Measurements from ENCODE around the gene NEDD4.

Gene NEDD4

DNA sequence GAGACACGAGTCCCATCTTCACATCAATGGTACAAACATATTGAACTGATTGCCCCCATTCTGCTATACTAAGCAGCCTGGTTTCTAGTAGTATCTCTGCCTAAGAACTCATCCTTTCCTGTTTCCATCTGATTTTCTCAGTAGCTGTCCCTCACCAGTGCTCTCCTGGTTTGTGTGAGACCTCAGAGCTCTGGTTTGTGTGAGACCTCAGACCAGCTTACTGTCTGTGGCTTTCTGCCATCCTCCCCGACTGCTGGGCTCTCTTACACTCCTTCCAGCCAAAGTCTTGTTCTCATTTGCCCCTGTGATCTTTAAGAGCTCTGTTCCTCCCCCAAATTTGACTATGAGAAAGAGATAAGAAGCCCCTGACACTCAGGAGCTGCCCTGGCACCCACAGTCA, 41.1 kb upstream of the NEDD4 start:
- Histone ChIP-seq H2BK5ac (ENCODE audit: low read depth, low read length, poor library complexity, severe bottlenecking) (no peak overlapping the region), H3K4ac (ENCODE audit: low read depth in 1 of 2, low read length in 2 of 2) (no peak overlapping the region), H2BK120ac (ENCODE audit: low read depth, low read length) (no peak overlapping the region), H3K23ac (ENCODE audit: low read length in 2 of 2) (no peak overlapping the region), H2BK15ac (ENCODE audit: low read depth, poor library complexity, severe bottlenecking) (no peak overlapping the region), H3K27me3 (ENCODE audit: control insufficient read depth in 1 of 2, insufficient read depth in 1 of 2, low read length in 2 of 2) (no peaks in the 10 kb centered on the region), H2AK5ac (ENCODE audit: low read length, severe bottlenecking) (no peak overlapping the region), H3K9ac (ENCODE audit: low read length) (no peak overlapping the region), H3K4me1 (ENCODE audit: control insufficient read depth, insufficient read depth, low read depth, low read length) (peaks cover 2% of the 10 kb centered on the region), H3K14ac (ENCODE audit: low read length in 2 of 2) (no peak overlapping the region), H3K4me3 (ENCODE audit: insufficient read depth in 1 of 2, low read depth in 1 of 2, low read length in 2 of 2) (no peak overlapping the region), H3K18ac (ENCODE audit: low read depth in 1 of 2, low read length in 2 of 2) (no peak overlapping the region), H3K79me1 (replicated peaks; ENCODE audit: low read length, poor library complexity, severe bottlenecking) (no peaks in the 10 kb centered on the region), H4K8ac (ENCODE audit: low read length) (no peak overlapping the region), H2BK12ac (ENCODE audit: low read length in 2 of 2) (no peak overlapping the region), H3K4me2 (ENCODE audit: low read length, poor library complexity, severe bottlenecking) (no peak overlapping the region), H2AFZ (ENCODE audit: low read depth, low read length) (no peak overlapping the region), H3K36me3 (ENCODE audit: control insufficient read depth in 1 of 2, insufficient read depth in 2 of 2, low read depth in 1 of 2, low read length in 2 of 2) (no peaks in the 10 kb centered on the region), H3K9me3 (ENCODE audit: control insufficient read depth, low read length) (no peaks in the 10 kb centered on the region), H4K91ac (ENCODE audit: low read length) (no peak overlapping the region), H3K27ac (ENCODE audit: low read length, poor library complexity, severe bottlenecking) (no peak overlapping the region)
- no peak for DNase-seq
- 94% methylated on average over 2 of the region's 2 CpGs for WGBS

DNA sequence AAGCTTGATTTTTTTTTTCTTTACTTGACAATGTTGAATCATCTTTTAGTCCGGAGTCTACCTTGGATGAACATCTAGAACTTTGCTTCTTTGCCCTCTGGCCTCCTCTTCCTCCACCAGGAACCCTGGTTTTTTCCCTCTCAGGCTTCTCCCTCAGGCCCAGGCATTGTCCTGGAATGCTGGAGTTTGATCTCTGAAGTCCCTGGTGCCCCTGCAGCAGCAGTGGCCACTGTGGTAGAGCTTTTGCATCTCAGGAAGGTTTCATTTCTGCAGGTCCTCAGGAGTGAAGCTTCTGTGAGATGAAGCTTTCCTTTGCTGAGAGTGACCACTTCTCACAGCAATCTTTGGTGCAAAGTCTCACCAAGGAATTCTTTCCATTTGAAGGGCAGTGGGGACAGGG, 39.0 kb upstream of the NEDD4 start:
- Histone ChIP-seq H3K79me1 (replicated peaks; ENCODE audit: low read length, poor library complexity, severe bottlenecking) (no peaks in the 10 kb centered on the region), H2BK5ac (ENCODE audit: low read depth, low read length, poor library complexity, severe bottlenecking) (no peak overlapping the region), H3K27me3 (ENCODE audit: control insufficient read depth in 1 of 2, insufficient read depth in 1 of 2, low read length in 2 of 2) (no peaks in the 10 kb centered on the region), H3K4me1 (ENCODE audit: control insufficient read depth, insufficient read depth, low read depth, low read length) (peaks cover 2% of the 10 kb centered on the region), H3K4me3 (ENCODE audit: insufficient read depth in 1 of 2, low read depth in 1 of 2, low read length in 2 of 2) (no peak overlapping the region), H3K9ac (ENCODE audit: low read length) (no peak overlapping the region), H3K4ac (ENCODE audit: low read depth in 1 of 2, low read length in 2 of 2) (no peak overlapping the region), H4K8ac (ENCODE audit: low read length) (no peak overlapping the region), H2BK12ac (ENCODE audit: low read length in 2 of 2) (no peak overlapping the region), H3K18ac (ENCODE audit: low read depth in 1 of 2, low read length in 2 of 2) (no peak overlapping the region), H4K91ac (ENCODE audit: low read length) (no peak overlapping the region), H3K23ac (ENCODE audit: low read length in 2 of 2) (no peak overlapping the region), H2AK5ac (ENCODE audit: low read length, severe bottlenecking) (no peak overlapping the region), H3K36me3 (ENCODE audit: control insufficient read depth in 1 of 2, insufficient read depth in 2 of 2, low read depth in 1 of 2, low read length in 2 of 2) (no peaks in the 10 kb centered on the region), H3K14ac (ENCODE audit: low read length in 2 of 2) (no peak overlapping the region), H3K9me3 (ENCODE audit: control insufficient read depth, low read length) (no peaks in the 10 kb centered on the region), H3K27ac (ENCODE audit: low read length, poor library complexity, severe bottlenecking) (no peak overlapping the region), H2BK15ac (ENCODE audit: low read depth, poor library complexity, severe bottlenecking) (no peak overlapping the region), H2BK120ac (ENCODE audit: low read depth, low read length) (no peak overlapping the region), H2AFZ (ENCODE audit: low read depth, low read length) (no peak overlapping the region), H3K4me2 (ENCODE audit: low read length, poor library complexity, severe bottlenecking) (no peak overlapping the region)
- WGBS, result 100% methylated on average over 1 of the region's 1 CpG
- no peak for DNase-seq

DNA sequence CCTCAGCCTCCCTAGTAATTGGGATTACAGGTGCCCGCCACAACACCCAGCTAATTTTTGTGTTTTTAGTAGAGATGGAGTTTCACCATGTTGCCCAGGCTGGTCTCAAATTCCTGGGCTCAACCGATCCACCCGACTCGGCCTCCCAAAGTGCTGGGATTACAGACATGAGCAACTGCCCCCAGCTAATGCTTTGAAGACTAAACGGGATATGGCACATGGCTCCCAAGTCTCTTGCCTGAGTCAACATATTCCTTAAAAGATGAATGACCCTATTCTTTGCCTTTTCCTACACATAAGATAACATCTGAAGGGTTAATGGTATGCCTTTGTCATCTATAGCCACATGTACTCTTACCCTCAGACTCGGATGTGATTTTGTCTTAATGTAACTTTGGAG, 38.4 kb upstream of the NEDD4 start:
- H4K91ac ChIP-seq (ENCODE audit: low read length), result no peak overlapping the region
- H3K23ac ChIP-seq (ENCODE audit: low read length in 2 of 2), result no peak overlapping the region
- H4K8ac ChIP-seq (ENCODE audit: low read length), result no peak overlapping the region
- H3K9ac ChIP-seq (ENCODE audit: low read length), result no peak overlapping the region
- no peaks in the 10 kb centered on the region for H3K36me3 ChIP-seq (ENCODE audit: control insufficient read depth in 1 of 2, insufficient read depth in 2 of 2, low read depth in 1 of 2, low read length in 2 of 2)
- no peak overlapping the region for H2AK5ac ChIP-seq (ENCODE audit: low read length, severe bottlenecking)
- no peak overlapping the region for H3K14ac ChIP-seq (ENCODE audit: low read length in 2 of 2)
- no peak overlapping the region for H3K27ac ChIP-seq (ENCODE audit: low read length, poor library complexity, severe bottlenecking)
- WGBS, result 97% methylated on average over 6 of the region's 6 CpGs
- H2BK12ac ChIP-seq (ENCODE audit: low read length in 2 of 2), result no peak overlapping the region
- no peak overlapping the region for H3K4ac ChIP-seq (ENCODE audit: low read depth in 1 of 2, low read length in 2 of 2)
- DNase-seq, result no peak
- peaks cover 2% of the 10 kb centered on the region for H3K4me1 ChIP-seq (ENCODE audit: control insufficient read depth, insufficient read depth, low read depth, low read length)
- no peaks in the 10 kb centered on the region for H3K27me3 ChIP-seq (ENCODE audit: control insufficient read depth in 1 of 2, insufficient read depth in 1 of 2, low read length in 2 of 2)
- H3K4me2 ChIP-seq (ENCODE audit: low read length, poor library complexity, severe bottlenecking), result no peak overlapping the region
- H3K79me1 ChIP-seq (replicated peaks; ENCODE audit: low read length, poor library complexity, severe bottlenecking), result no peaks in the 10 kb centered on the region
- no peaks in the 10 kb centered on the region for H3K9me3 ChIP-seq (ENCODE audit: control insufficient read depth, low read length)
- H3K4me3 ChIP-seq (ENCODE audit: insufficient read depth in 1 of 2, low read depth in 1 of 2, low read length in 2 of 2), result no peak overlapping the region
- no peak overlapping the region for H2BK5ac ChIP-seq (ENCODE audit: low read depth, low read length, poor library complexity, severe bottlenecking)
- no peak overlapping the region for H2AFZ ChIP-seq (ENCODE audit: low read depth, low read length)
- no peak overlapping the region for H2BK120ac ChIP-seq (ENCODE audit: low read depth, low read length)
- no peak overlapping the region for H3K18ac ChIP-seq (ENCODE audit: low read depth in 1 of 2, low read length in 2 of 2)
- no peak overlapping the region for H2BK15ac ChIP-seq (ENCODE audit: low read depth, poor library complexity, severe bottlenecking)

DNA sequence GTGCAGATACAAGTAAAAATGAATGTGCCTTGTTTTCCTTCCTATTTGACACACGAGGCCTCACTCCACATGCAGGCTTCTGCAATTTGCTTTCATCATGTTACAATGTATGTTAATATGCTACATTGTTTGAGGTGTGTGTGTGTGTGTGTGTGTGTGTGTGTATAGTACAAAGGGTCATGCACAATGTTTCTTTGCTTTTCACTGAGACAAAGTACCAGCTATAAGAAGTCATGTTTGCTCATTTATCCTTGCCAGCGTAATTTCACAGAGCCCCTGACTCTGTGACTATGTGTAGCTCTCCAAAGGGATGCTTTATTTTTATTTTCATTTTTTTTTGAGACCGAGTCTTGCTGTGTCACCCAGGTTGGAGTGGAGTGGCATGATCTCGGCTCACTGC, 38.0 kb upstream of the NEDD4 start:
- Histone ChIP-seq H2BK5ac (ENCODE audit: low read depth, low read length, poor library complexity, severe bottlenecking) (no peak overlapping the region), H3K23ac (ENCODE audit: low read length in 2 of 2) (no peak overlapping the region), H4K91ac (ENCODE audit: low read length) (no peak overlapping the region), H3K14ac (ENCODE audit: low read length in 2 of 2) (no peak overlapping the region), H3K4me2 (ENCODE audit: low read length, poor library complexity, severe bottlenecking) (no peak overlapping the region), H3K36me3 (ENCODE audit: control insufficient read depth in 1 of 2, insufficient read depth in 2 of 2, low read depth in 1 of 2, low read length in 2 of 2) (no peaks in the 10 kb centered on the region), H3K9me3 (ENCODE audit: control insufficient read depth, low read length) (no peaks in the 10 kb centered on the region), H2AFZ (ENCODE audit: low read depth, low read length) (no peak overlapping the region), H3K27ac (ENCODE audit: low read length, poor library complexity, severe bottlenecking) (no peak overlapping the region), H2BK12ac (ENCODE audit: low read length in 2 of 2) (no peak overlapping the region), H3K4me3 (ENCODE audit: insufficient read depth in 1 of 2, low read depth in 1 of 2, low read length in 2 of 2) (no peak overlapping the region), H3K4me1 (ENCODE audit: control insufficient read depth, insufficient read depth, low read depth, low read length) (peaks cover 2% of the 10 kb centered on the region), H2AK5ac (ENCODE audit: low read length, severe bottlenecking) (no peak overlapping the region), H3K27me3 (ENCODE audit: control insufficient read depth in 1 of 2, insufficient read depth in 1 of 2, low read length in 2 of 2) (no peaks in the 10 kb centered on the region), H3K4ac (ENCODE audit: low read depth in 1 of 2, low read length in 2 of 2) (no peak overlapping the region), H3K79me1 (replicated peaks; ENCODE audit: low read length, poor library complexity, severe bottlenecking) (no peaks in the 10 kb centered on the region), H2BK15ac (ENCODE audit: low read depth, poor library complexity, severe bottlenecking) (no peak overlapping the region), H3K18ac (ENCODE audit: low read depth in 1 of 2, low read length in 2 of 2) (no peak overlapping the region), H3K9ac (ENCODE audit: low read length) (no peak overlapping the region), H2BK120ac (ENCODE audit: low read depth, low read length) (no peak overlapping the region), H4K8ac (ENCODE audit: low read length) (no peak overlapping the region)
- 91% methylated on average over 4 of the region's 4 CpGs for WGBS
- no peak for DNase-seq

Measured in mesenchymal stem cell (in vitro differentiated cells and primary cell).